Osteoblast (primary cell): ENCODE measurements around the gene ST3GAL6. TPM values are rescaled to one million over a fixed set of nuclear protein-coding genes. Genes with fewer than 3 reads are reported as not detected.

Experiments used
- DNase-seq: peaks from one replicate; pipeline ENCODE4 v3.0.0; 2011; ENCODE audit warnings: low spot score, mixed read lengths; ENCODE audit not compliant: insufficient read length; ENCODE audit errors: missing footprints
- H2AFZ ChIP-seq: 2 replicates; pipeline ENCODE4 v1.6.0; 2011; ENCODE audit warnings: mild to moderate bottlenecking, low read length
- H3K27ac ChIP-seq: 2 replicates; pipeline ENCODE4 v1.5.1; 2011; ENCODE audit warnings: mild to moderate bottlenecking, low read depth, low read length, moderate library complexity
- H3K27me3 ChIP-seq: 2 replicates; pipeline ENCODE4 v1.6.0; 2012; ENCODE audit warnings: mild to moderate bottlenecking, control low read depth, inconsistent platforms, low read length, moderate library complexity; ENCODE audit not compliant: insufficient read depth
- H3K36me3 ChIP-seq: 2 replicates; pipeline ENCODE4 v1.5.1; 2011; ENCODE audit warnings: mild to moderate bottlenecking, low read length, control low read depth, moderate library complexity; ENCODE audit not compliant: insufficient read depth
- H3K4me1 ChIP-seq: 2 replicates; pipeline ENCODE4 v1.5.1; 2011; ENCODE audit warnings: mild to moderate bottlenecking, low read length, control low read depth, moderate library complexity; ENCODE audit not compliant: insufficient read depth
- H3K4me2 ChIP-seq: 2 replicates; pipeline ENCODE4 v1.6.0; 2011; ENCODE audit warnings: mild to moderate bottlenecking, low read length; ENCODE audit not compliant: insufficient read depth
- H3K4me3 ChIP-seq: fragments of 200-600 bp; sonication (generic); 3 replicates; pipeline ENCODE4 v1.5.1; 2012; ENCODE audit warnings: mild to moderate bottlenecking, low read length, inconsistent platforms; ENCODE audit not compliant: insufficient read depth
- H3K79me2 ChIP-seq: 2 replicates; pipeline ENCODE4 v1.6.0; 2012; ENCODE audit warnings: mild to moderate bottlenecking, low read length, control low read depth, inconsistent platforms; ENCODE audit not compliant: insufficient read depth
- H3K9me3 ChIP-seq: 2 replicates; pipeline ENCODE4 v1.5.1; 2011; ENCODE audit warnings: low read depth, low read length, control low read depth
- H4K20me1 ChIP-seq: 2 replicates; pipeline ENCODE4 v1.6.0; 2012; ENCODE audit warnings: mild to moderate bottlenecking, low read length, control low read depth; ENCODE audit not compliant: insufficient read depth
- CTCF ChIP-seq: IDR thresholded peaks from 2 replicates; pipeline ENCODE4 v1.5.1; 2011; ENCODE audit warnings: mild to moderate bottlenecking, low read depth, low read length, moderate library complexity; ENCODE audit errors: extremely low read depth
- total RNA-seq: library from RNA; depleted of rRNA; stranded (reverse); fragments of >200 nt; gene quantifications from 2 replicates; pipeline ENCODE4 v1.2.3, GENCODE V29; 2012

Gene ST3GAL6
- total RNA-seq, 1 donor = 2.2 TPM

- no peak overlapping the region for H2AFZ ChIP-seq
- H3K36me3 ChIP-seq = peaks cover 59% of the 10 kb centered on the region
- H3K9me3 ChIP-seq = no peaks in the 10 kb centered on the region
- H3K4me3 ChIP-seq = no peak overlapping the region
- no peak for TF ChIP-seq CTCF
- H3K27ac ChIP-seq = no peak overlapping the region
- no peaks in the 10 kb centered on the region for H3K27me3 ChIP-seq
- peaks cover 2% of the 10 kb centered on the region for H3K79me2 ChIP-seq
- H3K4me1 ChIP-seq = peaks cover 4% of the 10 kb centered on the region
- no peak for DNase-seq
- peaks cover 3% of the 10 kb centered on the region for H4K20me1 ChIP-seq
- no peak overlapping the region for H3K4me2 ChIP-seq
Observed at GRCh38 chr3:98797905-98798304, 34.8 kb downstream of the ST3GAL6 start.

DNA sequence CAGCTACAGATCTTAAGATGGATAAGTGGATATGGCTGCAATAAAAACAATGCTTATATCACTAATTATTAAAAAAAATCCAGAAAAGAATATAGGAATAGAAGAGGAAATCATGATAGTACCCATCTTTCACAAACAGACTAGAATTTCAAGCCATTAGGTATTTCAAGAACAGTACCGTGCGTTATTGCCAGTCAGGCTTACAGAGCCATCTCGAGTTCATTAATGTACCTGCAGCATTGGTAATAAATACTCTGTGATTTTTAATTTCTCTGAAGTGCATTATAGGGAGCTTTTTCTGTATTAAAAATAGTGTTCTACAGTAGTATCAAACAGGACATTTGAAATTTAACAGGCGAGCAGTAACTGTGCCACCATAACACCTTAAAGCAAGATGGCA lies 35.7 kb downstream of the ST3GAL6 start:
- no peak for TF ChIP-seq CTCF
- peaks cover 2% of the 10 kb centered on the region for H3K79me2 ChIP-seq
- H4K20me1 ChIP-seq = peaks cover 3% of the 10 kb centered on the region
- no peak overlapping the region for H3K4me2 ChIP-seq
- H3K27me3 ChIP-seq = no peaks in the 10 kb centered on the region
- H3K27ac ChIP-seq = no peak overlapping the region
- no peak overlapping the region for H3K4me3 ChIP-seq
- no peaks in the 10 kb centered on the region for H3K9me3 ChIP-seq
- no peak overlapping the region for H2AFZ ChIP-seq
- no peak for DNase-seq
- H3K36me3 ChIP-seq = peaks cover 59% of the 10 kb centered on the region
- H3K4me1 ChIP-seq = peaks cover 4% of the 10 kb centered on the region

DNA sequence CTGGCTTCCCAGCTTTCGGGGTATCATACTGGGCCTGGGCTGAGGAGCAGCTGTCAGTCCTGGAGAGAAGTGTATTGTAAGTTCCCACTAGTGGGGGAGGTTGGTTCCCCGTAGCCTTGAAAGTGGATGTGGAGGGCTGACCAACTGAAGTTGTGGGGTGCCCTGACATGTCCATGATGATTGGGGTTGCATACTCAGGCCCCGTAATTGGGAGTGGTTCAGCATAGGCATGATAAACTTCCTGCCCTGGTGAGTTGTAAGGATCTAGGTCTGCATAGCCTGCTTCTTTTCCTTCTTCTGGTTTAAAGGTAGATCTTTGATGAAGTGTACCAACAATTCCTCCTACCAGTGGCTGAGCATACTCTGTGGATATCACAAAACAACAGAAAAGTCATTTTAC lies 36.3 kb downstream of the ST3GAL6 start:
- Histone ChIP-seq H3K27ac (no peak overlapping the region), H3K27me3 (no peaks in the 10 kb centered on the region), H3K4me2 (no peak overlapping the region), H3K4me1 (no peaks in the 10 kb centered on the region), H2AFZ (no peak overlapping the region), H3K9me3 (no peaks in the 10 kb centered on the region), H3K79me2 (peaks cover 2% of the 10 kb centered on the region), H3K36me3 (peaks cover 59% of the 10 kb centered on the region), H3K4me3 (no peak overlapping the region), H4K20me1 (peaks cover 3% of the 10 kb centered on the region)
- no peak for TF ChIP-seq CTCF
- no peak for DNase-seq

DNA sequence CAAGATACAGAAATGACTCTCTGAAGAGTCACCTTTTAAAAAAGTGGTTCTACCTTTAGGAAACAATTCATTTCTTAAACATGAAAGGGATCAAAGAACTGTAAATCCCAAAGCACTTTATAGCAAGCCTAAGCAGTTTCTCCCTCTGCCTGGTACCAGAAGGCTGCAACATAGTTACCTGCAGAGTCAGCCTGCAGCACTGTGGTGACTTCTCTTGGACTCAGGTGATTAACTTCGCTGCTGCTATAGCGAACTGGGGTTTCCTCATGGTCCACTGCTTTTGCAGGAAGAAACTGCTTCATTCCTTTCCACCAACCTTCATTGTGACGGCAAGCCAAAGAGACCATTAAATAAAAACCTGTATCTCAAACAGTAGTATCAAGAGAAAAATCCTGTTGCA lies 37.3 kb downstream of the ST3GAL6 start:
- H3K27me3 ChIP-seq = no peaks in the 10 kb centered on the region
- peaks cover 3% of the 10 kb centered on the region for H4K20me1 ChIP-seq
- H2AFZ ChIP-seq = no peak overlapping the region
- peaks cover 2% of the 10 kb centered on the region for H3K79me2 ChIP-seq
- H3K36me3 ChIP-seq = peaks cover 66% of the 10 kb centered on the region
- no peak for TF ChIP-seq CTCF
- DNase-seq = no peak
- H3K4me2 ChIP-seq = no peak overlapping the region
- no peaks in the 10 kb centered on the region for H3K4me1 ChIP-seq
- no peaks in the 10 kb centered on the region for H3K9me3 ChIP-seq
- H3K27ac ChIP-seq = no peak overlapping the region
- no peak overlapping the region for H3K4me3 ChIP-seq
